Skeletal muscle tissue (tissue), 4 donors: ENCODE results near the gene EML2. TPM values are rescaled to one million over a fixed set of nuclear protein-coding genes. Genes with fewer than 3 reads are reported as not detected.
"Not testable (repeated sequence)": the region's sequence is repeated elsewhere in the genome, so short reads cannot be mapped to it uniquely, and the experiment has no call there.

Experiments
- H3K27ac ChIP-seq: one replicate; pipeline ENCODE4 v1.7.0; 2013; ENCODE audit warnings: mild to moderate bottlenecking, low read depth, low read length, inconsistent platforms
- H3K27me3 ChIP-seq, 3 donors: one replicate each; pipeline ENCODE4 v1.7.0; 2013; ENCODE audit warnings: low read length in 3 of 3; ENCODE audit not compliant: control insufficient read depth in 3 of 3, insufficient read depth in 3 of 3
- H3K36me3 ChIP-seq, 3 donors: one replicate each; pipeline ENCODE4 v1.7.0; 2013; ENCODE audit warnings: low read length in 3 of 3; ENCODE audit not compliant: control insufficient read depth in 3 of 3, insufficient read depth in 3 of 3
- H3K4me1 ChIP-seq, 3 donors: one replicate each; pipeline ENCODE4 v1.7.0; 2013; ENCODE audit warnings: low read length in 3 of 3, mild to moderate bottlenecking in 3 of 3; ENCODE audit not compliant: control insufficient read depth in 3 of 3, insufficient read depth in 3 of 3
- H3K4me3 ChIP-seq, 3 donors: one replicate each; pipeline ENCODE4 v1.7.0; 2013; ENCODE audit warnings: low read length in 3 of 3
- H3K9ac ChIP-seq, 3 donors: one replicate each; pipeline ENCODE4 v1.7.0; 2013; ENCODE audit warnings: low read length in 3 of 3, mild to moderate bottlenecking in 3 of 3, moderate library complexity in 2 of 3, low read depth in 1 of 3
- H3K9me3 ChIP-seq, 3 donors: one replicate each; pipeline ENCODE4 v1.7.0; 2013; ENCODE audit warnings: low read length in 3 of 3; ENCODE audit not compliant: control insufficient read depth in 3 of 3
- total RNA-seq: library from RNA; depleted of rRNA; stranded (reverse); fragments of >200 nt; gene quantifications from one replicate; pipeline ENCODE4 v1.2.3, GENCODE V29; 2014
- donor health status: Osteomylitis.

Gene EML2
- total RNA-seq, 1 donor from 2014 or later: 4.7 TPM

DNA sequence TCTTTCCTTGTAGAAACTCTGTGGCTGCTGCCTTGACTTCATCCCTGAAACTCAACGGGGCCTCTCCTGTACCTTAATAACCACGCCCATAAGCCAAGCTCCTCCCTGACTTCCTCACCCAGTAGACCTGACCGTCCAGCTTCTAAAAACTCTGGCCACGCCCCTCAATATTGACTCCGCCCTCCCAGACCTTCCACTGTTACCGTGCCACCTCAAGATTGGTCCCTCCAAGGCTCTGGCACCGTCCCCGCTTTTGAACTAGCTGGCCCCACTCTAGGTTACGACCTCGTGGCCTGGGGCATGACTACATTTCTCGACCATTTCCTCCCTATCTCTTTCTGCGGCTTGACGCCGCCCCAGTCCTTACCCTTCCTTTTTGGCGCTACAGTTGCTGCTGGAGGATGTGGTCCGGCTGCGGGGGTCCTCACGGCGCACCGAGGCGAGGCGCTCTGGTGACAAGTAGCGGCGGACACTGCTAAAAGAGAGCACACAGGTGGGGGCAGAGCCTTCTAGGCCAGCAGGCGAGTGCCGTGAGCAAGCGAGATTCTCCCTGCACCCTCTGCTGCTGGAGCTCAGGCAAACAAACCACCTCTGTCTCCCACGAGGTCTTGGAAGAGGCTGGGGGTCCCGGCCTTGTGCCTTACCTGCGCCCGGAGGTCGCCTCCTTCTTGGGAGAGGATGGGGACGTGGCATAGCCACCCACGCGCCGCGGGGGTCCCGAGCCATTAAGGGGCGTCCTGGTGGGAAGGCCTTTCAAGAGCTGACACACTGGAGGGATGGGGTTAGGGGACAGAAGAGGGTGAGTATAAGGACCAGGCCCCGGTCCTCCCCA lies 2.3 kb upstream of the EML2 start:
- Histone ChIP-seq H3K9ac (peak overlapping the region in 2 of 3 donors; percentile 66 to 68), H3K4me1 (peaks cover 24 to 37% (median 33%) of the 10 kb centered on the region in 3 donors), H3K27ac (peak overlapping the region; percentile 52), H3K9me3 (no peaks in the 10 kb centered on the region), H3K36me3 (no peaks in the 10 kb centered on the region), H3K27me3 (peaks cover 0 to 31% (median 23%) of the 10 kb centered on the region in 3 donors), H3K4me3 (peak overlapping the region; percentile 55 to 61 (median 60))

DNA sequence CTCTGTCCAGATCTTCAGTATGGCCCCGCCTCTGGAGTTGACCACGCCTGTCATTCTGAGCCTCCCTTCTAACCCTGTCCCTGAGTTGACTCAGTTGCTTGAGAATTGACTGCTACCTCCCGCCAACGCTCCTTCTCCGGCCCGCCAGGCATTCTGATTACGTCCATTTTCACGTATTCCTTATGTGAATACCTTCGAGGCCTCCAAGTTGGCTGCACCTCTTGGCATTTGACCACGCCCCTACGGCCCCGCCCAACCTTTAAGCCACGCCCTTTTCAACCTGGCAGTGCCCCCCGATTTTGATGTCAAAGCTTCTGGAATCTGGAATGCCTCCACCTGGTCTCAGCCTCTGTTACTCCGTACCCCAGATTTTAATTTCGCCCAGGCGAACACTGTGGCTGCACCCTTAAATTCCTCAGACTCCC lies 1.7 kb upstream of the EML2 start:
- H3K9me3 ChIP-seq: no peaks in the 10 kb centered on the region
- H3K9ac ChIP-seq: no peak overlapping the region
- H3K4me3 ChIP-seq: no peak overlapping the region
- peaks cover 20 to 35% (median 33%) of the 10 kb centered on the region in 3 donors for H3K4me1 ChIP-seq
- no peaks in the 10 kb centered on the region for H3K36me3 ChIP-seq
- no peak overlapping the region for H3K27ac ChIP-seq
- H3K27me3 ChIP-seq: peaks cover 0 to 25% (median 20%) of the 10 kb centered on the region in 3 donors

DNA sequence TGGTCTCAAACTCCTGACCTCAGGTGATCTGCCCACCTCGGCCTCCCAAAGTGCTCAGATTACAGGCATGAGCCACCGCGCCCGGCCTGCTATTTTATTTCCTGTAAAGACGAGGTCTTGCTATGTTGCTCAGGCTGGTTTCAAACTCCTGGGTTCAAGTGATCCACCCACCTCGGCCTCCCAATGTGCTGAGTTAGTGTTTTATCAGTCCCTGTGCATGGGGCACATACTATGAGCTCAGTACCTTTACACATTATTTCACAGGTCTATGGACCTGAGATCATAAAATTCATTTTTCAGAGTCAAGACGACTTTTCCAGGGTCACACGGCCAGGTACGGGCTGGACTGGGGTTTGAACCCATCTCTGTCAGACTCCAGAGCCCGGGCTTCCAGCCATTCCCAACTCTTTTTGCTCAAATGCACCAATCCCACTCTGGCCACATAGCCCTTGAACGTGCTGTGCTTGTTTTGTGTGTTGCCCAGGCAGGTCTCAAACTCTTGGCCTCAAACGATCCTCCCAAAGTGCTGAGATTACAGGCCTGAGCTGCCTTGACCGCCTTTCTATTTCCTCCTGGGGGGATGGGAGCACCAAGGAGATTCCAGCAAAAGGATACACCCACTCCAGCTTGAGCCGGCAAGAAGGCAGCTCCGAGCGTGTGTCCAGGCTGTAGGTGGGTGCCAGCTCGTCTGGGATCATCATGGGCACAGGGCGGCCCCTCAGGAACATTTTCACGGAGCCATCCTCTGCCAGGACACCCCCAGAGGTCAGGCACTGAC lies 1.1 kb downstream of the EML2 start:
- H3K36me3 ChIP-seq: no peaks in the 10 kb centered on the region
- peaks cover 0 to 5% (median 0%) of the 10 kb centered on the region in 3 donors for H3K27me3 ChIP-seq
- no peak overlapping the region for H3K27ac ChIP-seq
- peak overlapping the region in 1 of 3 donors; percentile 78 for H3K4me3 ChIP-seq
- H3K4me1 ChIP-seq: peaks cover 16 to 31% (median 28%) of the 10 kb centered on the region in 3 donors
- H3K9ac ChIP-seq: peak overlapping the region in 1 of 3 donors; percentile 81
- no peaks in the 10 kb centered on the region for H3K9me3 ChIP-seq

DNA sequence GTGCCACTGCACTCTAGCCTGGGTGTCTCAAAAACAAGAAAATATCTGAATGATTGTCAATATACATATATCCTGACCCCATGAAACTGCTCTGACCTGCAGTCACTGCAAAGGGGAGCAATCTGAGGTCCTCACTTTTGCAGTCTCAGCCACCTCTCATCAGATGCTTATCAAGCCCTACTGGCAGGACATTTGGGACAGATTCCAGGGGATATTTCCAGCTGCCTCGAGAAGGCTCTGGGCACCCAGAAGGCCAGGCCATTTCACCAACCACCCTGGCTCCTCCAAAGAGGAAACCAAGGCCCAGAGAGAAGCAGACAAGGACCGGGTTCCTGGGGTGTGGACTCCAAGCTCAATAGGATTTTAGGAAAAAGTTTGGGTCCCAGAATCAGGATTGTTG lies 2.3 kb downstream of the EML2 start:
- Histone ChIP-seq H3K27me3 (peaks cover 0 to 5% (median 0%) of the 10 kb centered on the region in 3 donors), H3K4me3 (no peak overlapping the region), H3K27ac (no peak overlapping the region), H3K4me1 (peaks cover 8 to 31% (median 23%) of the 10 kb centered on the region in 3 donors), H3K9me3 (no peaks in the 10 kb centered on the region), H3K9ac (no peak overlapping the region), H3K36me3 (no peaks in the 10 kb centered on the region)

- Histone ChIP-seq H3K27me3 (peaks cover 0 to 1% (median 0%) of the 10 kb centered on the region in 3 donors), H3K9ac (no peak overlapping the region), H3K36me3 (no peaks in the 10 kb centered on the region), H3K27ac (no peak overlapping the region), H3K9me3 (no peaks in the 10 kb centered on the region), H3K4me1 (peaks cover 5 to 25% (median 18%) of the 10 kb centered on the region in 3 donors), H3K4me3 (no peak overlapping the region)
Observed at GRCh38 chr19:45636275-45636674, 2.9 kb downstream of the EML2 start.

- peaks cover 0 to 11% (median 4%) of the 10 kb centered on the region in 3 donors for H3K4me1 ChIP-seq
Observed at GRCh38 chr19:45632468-45633196, 6.6 kb downstream of the EML2 start.

DNA sequence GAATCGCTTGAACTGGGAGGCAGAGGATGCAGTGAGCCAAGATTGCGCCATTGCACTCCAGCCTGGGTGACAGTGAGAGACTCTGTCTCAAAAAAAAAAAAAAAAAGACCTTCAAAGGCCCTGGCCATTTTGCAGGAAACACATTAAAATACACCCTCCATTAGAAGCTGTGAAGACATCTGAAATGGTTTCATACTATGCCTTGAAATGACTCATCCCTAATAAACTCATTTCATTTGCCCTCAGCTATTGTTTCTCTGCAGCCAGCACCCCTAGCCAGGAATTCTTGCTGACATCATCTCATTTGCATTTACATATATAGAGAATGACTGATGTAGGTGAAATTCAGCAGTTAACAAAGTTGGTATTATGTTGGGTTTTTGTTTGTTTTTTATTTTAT lies 8.7 kb downstream of the EML2 start:
- Histone ChIP-seq H3K27ac (no peak overlapping the region), H3K4me1 (peaks cover 0 to 7% (median 4%) of the 10 kb centered on the region in 3 donors), H3K9ac (no peak overlapping the region), H3K27me3 (no peaks in the 10 kb centered on the region), H3K9me3 (no peaks in the 10 kb centered on the region), H3K36me3 (peaks cover 0 to 7% (median 5%) of the 10 kb centered on the region in 3 donors), H3K4me3 (no peak overlapping the region)

More at GRCh38 chr19:45632468-45633196, 6.6 kb downstream of the EML2 start:
- no peak overlapping the region for H3K27ac ChIP-seq
- H3K36me3 ChIP-seq: peaks cover 0 to 7% (median 0%) of the 10 kb centered on the region in 3 donors
- H3K27me3 ChIP-seq: no peaks in the 10 kb centered on the region
- no peak overlapping the region for H3K4me3 ChIP-seq
- no peak overlapping the region for H3K9ac ChIP-seq
- H3K9me3 ChIP-seq: no peaks in the 10 kb centered on the region

DNA sequence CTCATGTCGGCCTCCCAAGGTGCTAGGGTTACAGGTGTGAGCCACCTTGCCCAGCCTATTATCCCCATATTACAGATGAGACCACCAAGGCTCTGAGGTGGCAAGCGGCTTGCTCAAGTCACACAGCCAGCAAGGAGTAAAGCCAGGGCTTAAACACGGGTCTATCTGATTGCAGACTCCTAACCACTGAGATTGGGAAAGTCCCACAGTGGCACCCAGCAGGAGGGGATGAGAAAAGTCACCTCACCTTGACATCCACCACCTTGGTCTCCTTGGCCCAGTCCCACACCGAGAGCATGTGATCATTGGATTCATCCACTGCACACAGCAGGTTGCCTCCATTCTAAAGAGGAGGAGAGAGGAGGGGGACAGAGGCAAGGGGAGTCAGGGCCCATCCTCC lies 9.5 kb downstream of the EML2 start:
- no peak overlapping the region for H3K4me3 ChIP-seq
- peaks cover 0 to 9% (median 5%) of the 10 kb centered on the region in 3 donors for H3K36me3 ChIP-seq
- H3K9me3 ChIP-seq: no peaks in the 10 kb centered on the region
- H3K27ac ChIP-seq: no peak overlapping the region
- H3K9ac ChIP-seq: no peak overlapping the region
- H3K27me3 ChIP-seq: no peaks in the 10 kb centered on the region
- H3K4me1 ChIP-seq: peaks cover 0 to 7% (median 4%) of the 10 kb centered on the region in 3 donors

DNA sequence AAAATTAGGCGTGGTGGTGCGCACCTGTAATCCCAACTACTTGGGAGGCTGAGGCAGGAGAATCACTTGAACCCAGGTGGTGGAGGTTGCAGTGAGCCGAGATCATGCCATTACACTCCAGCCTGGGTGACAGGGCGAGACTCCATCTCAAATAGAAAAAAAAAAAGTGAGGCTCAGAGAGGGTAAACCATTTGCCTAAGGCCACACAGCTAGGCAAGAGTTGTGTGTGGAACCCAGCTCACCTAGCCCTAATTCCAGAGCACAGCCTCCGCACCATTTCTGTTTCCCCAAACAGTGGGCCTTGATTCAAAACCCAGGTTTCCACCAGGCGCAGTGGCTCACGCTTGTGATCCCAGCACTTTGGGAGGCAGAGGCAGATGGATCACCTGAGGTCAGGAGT lies 11.0 kb downstream of the EML2 start:
- not testable (repeated sequence) for H3K4me3 ChIP-seq, H3K27me3 ChIP-seq, H3K9ac ChIP-seq, H3K4me1 ChIP-seq, H3K9me3 ChIP-seq, H3K27ac ChIP-seq
- peaks cover 3 to 13% (median 5%) of the 10 kb centered on the region in 3 donors for H3K36me3 ChIP-seq
